H1 (cell line): ENCODE results near the gene NT5C1A. TPM values are rescaled to one million over a fixed set of nuclear protein-coding genes. Genes with fewer than 3 reads are reported as not detected.

ENCODE experiments used
- CTCF ChIA-PET: fragments of 300-600 bp; sonication (Branson Sonifier 250); formaldehyde crosslinking; loops from one replicate; lab custom pipeline; 2021; ENCODE audit not compliant: partially characterized antibody; lab: Charles Lee
- POLR2A ChIA-PET: fragments of 300-600 bp; sonication (Branson Sonifier 250); formaldehyde crosslinking; loops from one replicate; lab custom pipeline; 2021; ENCODE audit warnings: inconsistent platforms; ENCODE audit not compliant: partially characterized antibody; lab: Charles Lee
- DNase-seq, 2 experiments: peaks; one replicate each; pipeline versions ENCODE4 v3.0.0 to v3.0.0-alpha.2; 2010 to 2022; ENCODE audit warnings: low spot score in 2 of 2, low read depth in 1 of 2, mixed read lengths in 1 of 2
- FAIRE-seq: peaks from 2 replicates; lab custom pipeline; 2011; peaks lifted over from hg19 to GRCh38; lab: Jason Lieb, UNC
- H2AFZ ChIP-seq: 2 replicates; pipeline ENCODE4 v1.8.1; 2012; ENCODE audit warnings: low read length, inconsistent platforms
- H2AK5ac ChIP-seq: 2 replicates; pipeline ENCODE4 v1.6.1; 2013; ENCODE audit warnings: low read depth, low read length
- H2BK120ac ChIP-seq: replicated peaks from 2 replicates; pipeline ENCODE3; 2013; ENCODE audit warnings: low read depth, low read length, inconsistent platforms
- H2BK12ac ChIP-seq: 2 replicates; pipeline ENCODE4 v1.6.1; 2013; ENCODE audit warnings: low read depth, low read length
- H2BK15ac ChIP-seq: 2 replicates; pipeline ENCODE4 v1.6.1; 2013; ENCODE audit warnings: low read length
- H2BK20ac ChIP-seq: 2 replicates; pipeline ENCODE4 v1.6.1; 2013; ENCODE audit warnings: low read length
- H2BK5ac ChIP-seq: 2 replicates; pipeline ENCODE4 v1.6.1; 2013; ENCODE audit warnings: low read depth, low read length
- H3K14ac ChIP-seq: 2 replicates; pipeline ENCODE4 v1.6.1; 2013; ENCODE audit warnings: inconsistent platforms; ENCODE audit not compliant: insufficient read length
- H3K18ac ChIP-seq: 2 replicates; pipeline ENCODE4 v1.6.1; 2013; ENCODE audit warnings: low read length; ENCODE audit errors: extremely low read depth
- H3K23ac ChIP-seq: 2 replicates; pipeline ENCODE4 v1.6.1; 2013; ENCODE audit warnings: inconsistent platforms; ENCODE audit not compliant: insufficient read length
- H3K23me2 ChIP-seq: 2 replicates; pipeline ENCODE4 v1.6.1; 2013; ENCODE audit warnings: low read depth, low read length
- H3K27ac ChIP-seq: 2 replicates; pipeline ENCODE4 v1.6.1; 2011; ENCODE audit warnings: low read depth, low read length, inconsistent platforms
- H3K27me3 ChIP-seq, 4 experiments: replicated peaks in 1 of 4; 1 replicate in 1 of 4; 2 replicates in 3 of 4; pipeline versions ENCODE4 v1.6.1 to v1.8.1; 2011 to 2013; ENCODE audit warnings: low read length in 3 of 4, mild to moderate bottlenecking in 3 of 4, inconsistent platforms in 2 of 4, mixed read lengths in 2 of 4, moderate library complexity in 1 of 4; ENCODE audit not compliant: control insufficient read depth in 3 of 4, insufficient read depth in 3 of 4; ENCODE audit errors: extremely low read depth in 1 of 4
- H3K36me3 ChIP-seq, 4 experiments: 2 replicates each; pipeline versions ENCODE4 v1.6.1 to v1.8.1; 2011 to 2013; ENCODE audit warnings: mild to moderate bottlenecking in 4 of 4, low read length in 3 of 4, moderate library complexity in 2 of 4, control low read depth in 1 of 4, inconsistent platforms in 1 of 4; ENCODE audit not compliant: insufficient read depth in 4 of 4, control insufficient read depth in 2 of 4
- H3K4ac ChIP-seq: replicated peaks from 2 replicates; pipeline ENCODE3; 2013; ENCODE audit warnings: low read length, low read depth, mixed read lengths, inconsistent platforms; ENCODE audit not compliant: insufficient read length
- H3K4me1 ChIP-seq, 4 experiments: replicated peaks in 1 of 4; 1 replicate in 1 of 4; 2 replicates in 3 of 4; pipeline versions ENCODE4 v1.6.1 to v1.8.1; 2011 to 2013; ENCODE audit warnings: low read length in 3 of 4, inconsistent platforms in 2 of 4, mixed read lengths in 1 of 4; ENCODE audit not compliant: insufficient read depth in 4 of 4, control insufficient read depth in 3 of 4
- H3K4me2 ChIP-seq, 2 experiments: 2 replicates each; pipeline versions ENCODE4 v1.6.1 to v1.8.1; 2011 to 2013; ENCODE audit warnings: low read depth in 2 of 2, low read length in 2 of 2, control low read depth in 1 of 2, inconsistent platforms in 1 of 2, mild to moderate bottlenecking in 1 of 2; ENCODE audit not compliant: insufficient read depth in 1 of 2
- H3K4me3 ChIP-seq, 4 experiments: fragments of 200-600, 300-600 bp in 1 of 4; sonication (generic), shearing (Covaris generic), sonication (Bioruptor Twin) in 1 of 4; 2 replicates each; pipeline versions ENCODE4 v1.5.1 to v1.8.1; 2011 to 2016; ENCODE audit warnings: low read length in 4 of 4, low read depth in 3 of 4, control low read depth in 2 of 4, inconsistent platforms in 2 of 4, mild to moderate bottlenecking in 2 of 4, mixed read lengths in 1 of 4, moderate library complexity in 1 of 4; ENCODE audit not compliant: insufficient read depth in 2 of 4; ENCODE audit errors: extremely low read depth in 1 of 4
- H3K56ac ChIP-seq: replicated peaks from 2 replicates; pipeline ENCODE3; 2013; ENCODE audit warnings: low read depth, mild to moderate bottlenecking, mixed read lengths, low read length, inconsistent platforms; ENCODE audit not compliant: insufficient read length
- H3K79me1 ChIP-seq: 2 replicates; pipeline ENCODE4 v1.6.1; 2013; ENCODE audit warnings: low read depth, low read length, control low read depth
- H3K79me2 ChIP-seq, 2 experiments: 2 replicates each; pipeline versions ENCODE4 v1.6.1 to v1.8.1; 2012 to 2013; ENCODE audit warnings: low read length in 2 of 2, mild to moderate bottlenecking in 2 of 2, inconsistent platforms in 1 of 2; ENCODE audit not compliant: insufficient read depth in 2 of 2, control insufficient read depth in 1 of 2
- H3K9ac ChIP-seq, 4 experiments: replicated peaks in 1 of 4; 1 replicate in 1 of 4; 2 replicates in 3 of 4; pipeline versions ENCODE4 v1.6.1 to v1.8.1; 2011 to 2013; ENCODE audit warnings: low read depth in 3 of 4, low read length in 3 of 4, control low read depth in 2 of 4, mild to moderate bottlenecking in 2 of 4, moderate library complexity in 2 of 4, inconsistent platforms in 1 of 4; ENCODE audit errors: extremely low read depth in 1 of 4
- H3K9me3 ChIP-seq, 2 experiments: 2 replicates each; pipeline versions ENCODE4 v1.6.1 to v1.8.1; 2012 to 2013; ENCODE audit warnings: mild to moderate bottlenecking in 2 of 2, moderate library complexity in 2 of 2, control low read depth in 1 of 2, inconsistent platforms in 1 of 2, low read depth in 1 of 2, low read length in 1 of 2, mixed read lengths in 1 of 2; ENCODE audit not compliant: insufficient read depth in 2 of 2
- H4K20me1 ChIP-seq, 2 experiments: replicated peaks in 1 of 2; 2 replicates each; pipeline versions ENCODE3 to v1.8.1; 2011 to 2013; ENCODE audit warnings: inconsistent platforms in 2 of 2, low read length in 2 of 2, mild to moderate bottlenecking in 1 of 2; ENCODE audit not compliant: insufficient read depth in 2 of 2, control insufficient read depth in 1 of 2
- H4K5ac ChIP-seq: 2 replicates; pipeline ENCODE4 v1.6.1; 2013; ENCODE audit warnings: low read length, low read depth, mixed read lengths, inconsistent platforms; ENCODE audit not compliant: insufficient read length
- H4K8ac ChIP-seq: 2 replicates; pipeline ENCODE4 v1.8.0; 2013; ENCODE audit warnings: mild to moderate bottlenecking, moderate library complexity, low read length, inconsistent platforms; ENCODE audit not compliant: insufficient read depth; ENCODE audit errors: extremely low read depth
- H4K91ac ChIP-seq: replicated peaks from 2 replicates; pipeline ENCODE3; 2013; ENCODE audit warnings: low read length, mixed read lengths, inconsistent platforms; ENCODE audit not compliant: insufficient read length
- WGBS, 2 experiments: shearing (Covaris generic) in 1 of 2; methylation state at CpG; one replicate each; pipeline versions ENCODE4 v1.1.6 to v1.1.7; 2013 to 2015; ENCODE audit warnings: low lambda C conversion rate in 2 of 2, mixed read lengths in 2 of 2, inconsistent platforms in 1 of 2, low coverage in 1 of 2, missing lambda C conversion rate in 1 of 2; ENCODE audit not compliant: insufficient replicate concordance in 2 of 2, insufficient coverage in 1 of 2, insufficient read length in 1 of 2; ENCODE audit errors: extremely low coverage in 1 of 2, missing lambda C conversion rate in 1 of 2; 5-methylcytosine and 5-hydroxymethylcytosine counted together
- polyA plus RNA-seq, 7 experiments: library from polyadenylated mRNA; depleted of rRNA in 3 of 7; stranded (reverse) in 5 of 7; unstranded in 2 of 7; fragments of >200 nt in 5 of 7; fragments of 200-250 nt in 2 of 7; gene quantifications; 1 replicate in 5 of 7; 2 replicates in 1 of 7; 4 replicates in 1 of 7; pipeline versions ENCODE4 v1.2.1 to v1.2.3, GENCODE V29; 2011 to 2013; ENCODE audit warnings: missing spikeins in 2 of 7, mixed read lengths in 2 of 7
- total RNA-seq: library from RNA; stranded (reverse); fragmentation: NEBNext Ultra II Directional; extraction: Animal tissue kit (Norgen Biotek cat#: 25700); gene quantifications from 2 replicates; pipeline ENCODE4 v1.2.1, GENCODE V29; 2021

NT5C1A gene
- total and polyA plus RNA-seq, 2 of the 8 experiments (the other 6 are each of a cell fraction or from before 2014, with no cell fraction given) = not detected

DNA sequence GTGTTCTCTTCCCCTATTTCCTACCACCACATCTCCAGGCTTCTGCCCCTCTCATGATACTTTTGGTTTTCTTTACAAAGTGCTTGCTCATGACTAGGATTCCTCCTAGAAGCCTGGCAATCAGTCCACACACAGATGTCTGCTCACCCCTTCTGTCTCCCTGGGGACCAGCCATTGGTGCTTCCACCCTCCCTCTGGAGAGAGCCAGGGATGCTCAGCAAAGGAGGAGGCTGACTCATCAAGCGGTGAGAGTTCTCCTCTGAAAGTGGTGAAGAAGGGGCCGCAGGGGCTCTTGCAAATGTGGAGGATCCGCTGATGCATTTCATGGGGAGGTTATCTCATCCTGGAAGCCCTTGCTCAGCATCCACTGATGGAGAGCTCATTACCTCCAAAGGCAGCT lies 14.5 kb downstream of the NT5C1A start:
- CTCF ChIA-PET = interaction anchor here (0.6 to 17.8 kb wide), 37 partner anchors 9 to 711 kb away, joined by 3 to 469 read pairs (median 6); partner anchors contain the start of genes HEYL, HPCAL4, NT5C1A and PPIE
- H3K27me3 ChIP-seq = peaks cover 0 to 37% (median 18%) of the 10 kb centered on the region in 4 experiments; a peak in 4 of 7 replicates

More for the DNA sequence above, 14.5 kb downstream of the NT5C1A start:
- Histone ChIP-seq H3K4ac (no peak overlapping the region), H2BK5ac (0 out of 2 replicates have a peak overlapping the region, but pooled peaks have one; percentile 44), H3K4me2 (no peak overlapping the region), H3K23me2 (no peaks in the 10 kb centered on the region), H2BK15ac (no peak overlapping the region), H2AK5ac (no peak overlapping the region), H4K8ac (no peak overlapping the region), H4K20me1 (peaks cover 0 to 2% of the 10 kb centered on the region in 2 experiments), H3K14ac (no peak overlapping the region), H3K4me3 (no peak overlapping the region), H3K9ac (no peak overlapping the region), H2AFZ (no peak overlapping the region), H4K91ac (no peak overlapping the region), H2BK12ac (no peak overlapping the region), H3K18ac (no peak overlapping the region), H3K56ac (no peak overlapping the region), H3K79me1 (no peaks in the 10 kb centered on the region), H3K9me3 (no peaks in the 10 kb centered on the region), H3K79me2 (no peaks in the 10 kb centered on the region), H3K27ac (no peak overlapping the region), H3K23ac (no peak overlapping the region), H4K5ac (no peak overlapping the region), H2BK120ac (no peak overlapping the region), H3K36me3 (no peaks in the 10 kb centered on the region), H3K4me1 (no peaks in the 10 kb centered on the region), H2BK20ac (no peak overlapping the region)
- FAIRE-seq = no peak
- no peak for DNase-seq
- POLR2A ChIA-PET = interaction anchor here (1.4 to 2.8 kb wide), 3 partner anchors 10 to 84 kb away, joined by 3 to 11 read pairs (median 4); no protein-coding TSS in a partner anchor
- WGBS, 2 experiments = 64% methylated on average over 3 of the region's 3 CpGs; no CpG with 5 or more reads in 1 of the 2 experiments
